ENCODE results near the gene ADORA2B. TPM values are rescaled to one million over a fixed set of nuclear protein-coding genes. Genes with fewer than 3 reads are reported as not detected.

The ADORA2B gene
- total and polyA plus RNA-seq, 3 donors from 2014 or later, result 1.6 to 2.5 (median 2.3) TPM

- no peak overlapping the region for H3K4me3 ChIP-seq
- peaks cover 5% of the 10 kb centered on the region for H3K4me1 ChIP-seq
- TF ChIP-seq POLR2A (IDR thresholded peaks at IDR 0.05) (no peak), CTCF (IDR thresholded peaks at IDR 0.05) (no peak)
- no peak for DNase-seq
- 87 to 95% methylated on average over 7 of the region's 7 CpGs for WGBS, 2 donors
- no peaks in the 10 kb centered on the region for H3K27me3 ChIP-seq
- no peak overlapping the region for H3K27ac ChIP-seq
- intact Hi-C loops (cut with DNase I; ENCODE audit: low total_unique reads), result no loop called here
- H3K36me3 ChIP-seq (ENCODE audit: low read depth, missing control alignments), result no peaks in the 10 kb centered on the region
- H3K9me3 ChIP-seq, result no peaks in the 10 kb centered on the region
Measured at GRCh38 chr17:15941781-15942180, 3.1 kb upstream of the ADORA2B start.

- Histone ChIP-seq H3K27ac (no peak overlapping the region), H3K27me3 (no peaks in the 10 kb centered on the region), H3K9me3 (no peaks in the 10 kb centered on the region), H3K4me1 (peaks cover 5% of the 10 kb centered on the region), H3K4me3 (no peak overlapping the region), H3K36me3 (ENCODE audit: low read depth, missing control alignments) (no peaks in the 10 kb centered on the region)
- no peak for DNase-seq
- no peak for TF ChIP-seq CTCF (IDR thresholded peaks at IDR 0.05)
- no peak for TF ChIP-seq POLR2A (IDR thresholded peaks at IDR 0.05)
- intact Hi-C loops (cut with DNase I; ENCODE audit: low total_unique reads), result no loop called here
- WGBS, 2 donors, result 91 to 95% methylated on average over 7 of the region's 7 CpGs
Measured at GRCh38 chr17:15942207-15942833, 2.6 kb upstream of the ADORA2B start.

GRCh38 chr17:15943971-15944758 lies 765 bp upstream of the ADORA2B start:
- Histone ChIP-seq H3K27me3 (no peaks in the 10 kb centered on the region), H3K36me3 (ENCODE audit: low read depth, missing control alignments) (no peaks in the 10 kb centered on the region), H3K9me3 (no peaks in the 10 kb centered on the region), H3K4me3 (peak overlapping the region; percentile 52 to 64), H3K4me1 (peaks cover 5% of the 10 kb centered on the region), H3K27ac (no peak overlapping the region)
- 12 to 22% methylated on average over 23 to 40 of the region's 40 CpGs for WGBS, 2 donors
- intact Hi-C loops (cut with DNase I; ENCODE audit: low total_unique reads), result no loop called here
- TF ChIP-seq CTCF (IDR thresholded peaks at IDR 0.05) (no peak), POLR2A (IDR thresholded peaks at IDR 0.05) (no peak)
- no peak for DNase-seq

GRCh38 chr17:15945527-15946191 lies 729 bp downstream of the ADORA2B start:
- Histone ChIP-seq H3K27ac (no peak overlapping the region), H3K4me1 (peaks cover 5% of the 10 kb centered on the region), H3K36me3 (ENCODE audit: low read depth, missing control alignments) (no peaks in the 10 kb centered on the region), H3K9me3 (no peaks in the 10 kb centered on the region), H3K27me3 (no peaks in the 10 kb centered on the region), H3K4me3 (peak overlapping the region; percentile 52 to 64)
- 0 to 2% methylated on average over 2 to 62 of the region's 64 CpGs for WGBS, 2 donors
- intact Hi-C loops (cut with DNase I; ENCODE audit: low total_unique reads), result no loop called here
- TF ChIP-seq CTCF (IDR thresholded peaks at IDR 0.05) (no peak), POLR2A (IDR thresholded peaks at IDR 0.05) (no peak)
- DNase-seq, result no peak
